Naive thymus-derived CD4-positive, alpha-beta T cell (primary cell): ENCODE results near the gene ABI1. TPM values are rescaled to one million over a fixed set of nuclear protein-coding genes. Genes with fewer than 3 reads are reported as not detected.

Source experiments
- ATAC-seq: fragments of 150-1000 bp; cut with Tn5 transposase; 2 replicates; pipeline ENCODE4 v1.10.0; 2021; ENCODE audit warnings: mild to moderate bottlenecking, moderate library complexity
- CTCF ChIA-PET: fragments of 350-600 bp; sonication (Branson Sonifier 250); formaldehyde crosslinking; loops from one replicate; lab custom pipeline; 2021; ENCODE audit warnings: antibody characterized with exemption; lab: Charles Lee
- POLR2A ChIA-PET: fragments of 350-600 bp; sonication (Branson Sonifier 250); formaldehyde crosslinking; loops from one replicate; lab custom pipeline; 2021; ENCODE audit warnings: antibody characterized with exemption, inconsistent platforms; lab: Charles Lee
- DNase-seq, 9 donors: peaks; one replicate each; pipeline versions ENCODE4 v3.0.0 to v3.0.0-alpha.2; 2020 to 2022; ENCODE audit warnings: mixed read lengths in 1 of 9
- H3K27ac ChIP-seq: one replicate; pipeline ENCODE4 v1.7.0; 2013; ENCODE audit warnings: mild to moderate bottlenecking, low read depth, low read length, moderate library complexity
- H3K27me3 ChIP-seq, 2 donors: one replicate each; pipeline ENCODE4 v1.7.0; 2013; ENCODE audit warnings: low read length in 2 of 2, mild to moderate bottlenecking in 2 of 2, moderate library complexity in 2 of 2; ENCODE audit not compliant: control insufficient read depth in 2 of 2, insufficient read depth in 2 of 2
- H3K36me3 ChIP-seq, 3 experiments: 1 replicate in 2 of 3; 2 replicates in 1 of 3; pipeline ENCODE4 v1.7.0; 2013; ENCODE audit warnings: low read length in 3 of 3, mild to moderate bottlenecking in 3 of 3, moderate library complexity in 1 of 3; ENCODE audit not compliant: insufficient read depth in 3 of 3, control insufficient read depth in 2 of 3
- H3K4me1 ChIP-seq, 2 donors: one replicate each; pipeline ENCODE4 v1.7.0; 2013; ENCODE audit warnings: low read length in 2 of 2, mild to moderate bottlenecking in 2 of 2, moderate library complexity in 1 of 2; ENCODE audit not compliant: control insufficient read depth in 2 of 2, insufficient read depth in 2 of 2
- H3K4me3 ChIP-seq: 2 replicates; pipeline ENCODE4 v1.7.0; 2013; ENCODE audit warnings: mild to moderate bottlenecking, low read length
- H3K9me3 ChIP-seq, 3 experiments: 1 replicate in 2 of 3; 2 replicates in 1 of 3; pipeline ENCODE4 v1.7.0; 2013; ENCODE audit warnings: low read length in 3 of 3; ENCODE audit not compliant: control insufficient read depth in 2 of 3
- H3K27ac Mint-ChIP-seq, 9 donors: one replicate each; pipeline ENCODE4 v1.8.0; 2020 to 2022; ENCODE audit warnings: mixed read lengths in 9 of 9, mild to moderate bottlenecking in 8 of 9, moderate library complexity in 5 of 9, inconsistent platforms in 2 of 9
- H3K27me3 Mint-ChIP-seq, 5 donors: one replicate each; pipeline ENCODE4 v1.8.0; 2021 to 2022; ENCODE audit warnings: mixed read lengths in 5 of 5, mild to moderate bottlenecking in 1 of 5
- H3K36me3 Mint-ChIP-seq, 5 donors: one replicate each; pipeline ENCODE4 v1.8.0; 2020 to 2022; ENCODE audit warnings: mixed read lengths in 5 of 5, mild to moderate bottlenecking in 3 of 5, inconsistent platforms in 1 of 5
- H3K4me1 Mint-ChIP-seq, 7 donors: one replicate each; pipeline ENCODE4 v1.8.0; 2020 to 2022; ENCODE audit warnings: mixed read lengths in 7 of 7, mild to moderate bottlenecking in 3 of 7, inconsistent platforms in 1 of 7
- H3K4me3 Mint-ChIP-seq, 10 donors: one replicate each; pipeline ENCODE4 v1.8.0; 2020 to 2022; ENCODE audit warnings: mild to moderate bottlenecking in 10 of 10, mixed read lengths in 10 of 10, moderate library complexity in 6 of 10, inconsistent platforms in 2 of 10
- H3K9me3 Mint-ChIP-seq, 11 donors: one replicate each; pipeline ENCODE4 v1.8.0; 2020 to 2022; ENCODE audit warnings: mixed read lengths in 11 of 11, mild to moderate bottlenecking in 4 of 11, inconsistent platforms in 1 of 11, moderate library complexity in 1 of 11
- intact Hi-C, 2 donors: fragments of 100-400 bp; cut with micrococcal nuclease; formaldehyde crosslinking; loops; one replicate each; pipeline ENCODE4 v1.15.1; 2023
- polyA plus RNA-seq, 2 donors: library from polyadenylated mRNA; unstranded; fragments of 300-500 nt; fragmentation: Illumina TruSeq; gene quantifications; one replicate each; pipeline ENCODE4 v1.2.3, GENCODE V29; 2021
- total RNA-seq, 6 experiments: library from RNA in 5 of 6; stranded (reverse) in 5 of 6; gene quantifications; 1 replicate in 5 of 6; 2 replicates in 1 of 6; pipeline ENCODE4 v1.2.3 and lab custom pipeline; 2021 to 2026

ABI1 gene
- total and polyA plus RNA-seq, 7 experiments from 2014 or later = 61.9 to 73.7 (median 66.0) TPM

DNA sequence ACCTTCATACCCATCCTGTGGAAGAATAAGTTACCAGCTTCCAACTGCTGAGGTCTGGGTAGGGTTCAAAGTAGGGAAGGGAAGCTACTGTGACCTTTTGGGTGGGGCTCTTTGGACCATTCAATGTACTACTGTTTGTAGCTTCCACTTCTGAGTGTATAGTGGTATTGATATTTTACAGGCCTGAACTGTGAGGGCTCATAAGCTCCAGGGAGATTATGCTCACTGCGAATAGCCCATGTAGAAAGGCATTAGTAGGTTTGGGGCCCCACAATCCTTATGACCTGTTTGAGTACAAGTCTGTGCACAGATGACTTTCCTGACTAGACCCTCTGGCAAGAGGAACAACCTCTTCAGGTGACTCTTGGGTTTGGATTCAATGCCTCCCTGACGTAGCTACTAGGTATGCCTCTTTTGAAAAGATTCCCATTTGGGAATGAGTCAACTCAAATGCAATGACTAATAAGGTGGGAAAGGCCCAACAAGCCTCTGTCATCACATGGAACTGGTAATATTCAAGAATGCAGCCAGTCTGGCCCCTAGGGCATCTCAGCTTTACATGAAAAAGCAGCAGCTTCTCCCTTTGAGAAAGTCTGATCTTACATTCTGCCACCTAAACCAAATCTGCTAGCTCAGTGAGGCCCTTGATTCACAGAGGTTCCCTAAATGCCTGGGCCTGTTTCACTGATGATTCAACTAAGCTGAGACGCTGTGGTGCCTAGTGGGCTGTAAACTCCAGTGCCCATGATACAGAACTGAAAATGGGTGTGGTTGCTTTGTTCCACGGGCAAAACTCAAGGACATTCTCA is 79.8 kb downstream of the ABI1 start:
- Histone ChIP-seq H3K4me3 (no peak overlapping the region), H3K36me3 (peaks cover 0 to 8% (median 0%) of the 10 kb centered on the region in 3 experiments), H3K4me1 (peaks cover 15 to 29% of the 10 kb centered on the region in 2 donors), H3K27ac (no peak overlapping the region), H3K9me3 (no peaks in the 10 kb centered on the region), H3K27me3 (no peaks in the 10 kb centered on the region)
- peaks cover 0 to 25% (median 7%) of the 10 kb centered on the region in 5 donors for H3K36me3 Mint-ChIP-seq
- no peaks in the 10 kb centered on the region for H3K27me3 Mint-ChIP-seq
- DNase-seq (no peak), ATAC-seq (peak; percentile 76)
- peak overlapping the region in 5 of 10 donors; percentile 6 to 38 (median 26) for H3K4me3 Mint-ChIP-seq
- no peaks in the 10 kb centered on the region for H3K9me3 Mint-ChIP-seq
- peaks cover 53 to 98% (median 91%) of the 10 kb centered on the region in 7 donors for H3K4me1 Mint-ChIP-seq
- POLR2A ChIA-PET = no interaction called here
- peak overlapping the region in 6 of 9 donors; percentile 6 to 83 (median 60) for H3K27ac Mint-ChIP-seq
- CTCF ChIA-PET = no interaction called here
- intact Hi-C loops = loop anchor here in 1 of 2 donors (2.0 kb wide), 1 partner anchor 14 kb away; no protein-coding TSS in a partner anchor

DNA sequence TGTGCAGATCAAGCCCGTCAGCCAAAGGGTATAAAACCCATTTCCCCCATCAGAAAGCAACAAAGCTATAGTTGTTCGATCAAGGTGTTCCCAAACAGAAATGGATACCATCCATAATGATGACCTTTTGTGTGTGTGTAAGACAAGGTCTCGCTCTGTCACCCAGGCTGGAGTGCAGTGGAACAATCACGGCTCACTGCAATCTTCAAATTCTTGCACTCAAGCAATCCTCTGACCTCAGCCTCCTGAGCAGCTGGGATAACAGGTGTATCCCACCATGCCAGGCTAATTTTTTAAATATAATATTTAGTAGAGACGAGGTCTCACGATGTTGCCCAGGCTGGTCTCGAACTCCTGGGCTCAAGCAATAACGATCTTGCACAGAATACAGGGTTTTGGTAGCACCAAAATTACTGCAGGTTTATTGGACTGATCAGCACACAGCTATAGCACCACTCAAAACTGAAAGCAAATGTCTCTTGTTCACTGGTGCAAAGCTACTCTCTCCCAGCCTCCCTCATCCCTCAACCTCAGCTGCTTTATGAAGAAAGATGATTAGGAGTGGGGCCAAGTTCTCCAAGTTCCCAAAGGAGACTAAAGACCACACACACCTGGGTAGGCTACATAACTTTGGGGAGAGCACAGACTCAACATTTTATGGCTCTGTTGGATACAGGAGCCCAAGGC is 80.5 kb downstream of the ABI1 start:
- peak overlapping the region in 4 of 9 donors; percentile 6 to 60 (median 52) for H3K27ac Mint-ChIP-seq
- H3K36me3 ChIP-seq = peaks cover 0 to 4% (median 0%) of the 10 kb centered on the region in 3 experiments
- H3K4me3 ChIP-seq = no peak overlapping the region
- peaks cover 0 to 21% (median 3%) of the 10 kb centered on the region in 5 donors for H3K36me3 Mint-ChIP-seq
- intact Hi-C loops = loop anchor here in 1 of 2 donors (2.0 kb wide), 1 partner anchor 13 kb away; no protein-coding TSS in a partner anchor
- peaks cover 15 to 33% of the 10 kb centered on the region in 2 donors for H3K4me1 ChIP-seq
- no peaks in the 10 kb centered on the region for H3K9me3 ChIP-seq
- H3K4me1 Mint-ChIP-seq = peaks cover 55 to 98% (median 94%) of the 10 kb centered on the region in 7 donors
- ChIA-PET POLR2A (no interaction called here), CTCF (interaction anchor here (0.6 kb wide), 1 partner anchor 153 kb away, joined by 3 read pairs; no protein-coding TSS in a partner anchor)
- ATAC-seq (no peak), DNase-seq (no peak)
- H3K27me3 Mint-ChIP-seq = no peaks in the 10 kb centered on the region
- H3K27ac ChIP-seq = no peak overlapping the region
- H3K27me3 ChIP-seq = no peaks in the 10 kb centered on the region
- H3K4me3 Mint-ChIP-seq = peak overlapping the region in 2 of 10 donors; percentile 16 to 26
- H3K9me3 Mint-ChIP-seq = no peaks in the 10 kb centered on the region

DNA sequence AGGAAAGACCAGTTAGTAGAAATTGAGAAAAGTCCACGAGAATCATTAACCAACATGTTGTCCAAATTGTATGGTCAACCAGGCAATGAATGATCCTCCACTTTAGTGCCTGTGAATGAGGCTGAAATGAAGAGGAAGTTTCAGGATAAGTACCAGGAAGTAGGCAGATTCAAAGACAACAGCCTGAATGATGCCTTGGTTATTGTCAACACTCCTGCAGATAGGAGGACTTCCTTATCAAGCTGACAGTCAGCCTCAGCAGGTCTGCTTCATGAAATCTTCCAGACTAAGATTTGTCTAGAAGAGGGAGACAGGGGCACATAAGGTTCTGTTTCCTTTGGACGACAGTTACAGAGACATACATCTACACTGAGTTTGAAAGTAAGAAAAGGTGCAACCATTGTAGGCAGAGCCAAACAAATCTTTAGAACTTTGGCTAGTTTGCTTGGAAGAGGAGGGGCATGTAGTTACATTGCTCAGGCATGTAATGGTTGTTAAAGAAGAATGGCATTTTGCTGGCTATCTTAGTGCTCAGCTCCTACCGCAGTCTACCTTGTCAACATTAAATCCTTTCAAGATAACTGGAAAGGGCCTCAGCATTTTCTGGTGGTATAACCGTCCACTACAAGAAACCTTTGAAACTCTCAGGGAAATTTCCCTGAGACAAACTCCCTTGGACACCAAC is 81.4 kb downstream of the ABI1 start:
- no peak overlapping the region for H3K4me3 ChIP-seq
- no peaks in the 10 kb centered on the region for H3K27me3 Mint-ChIP-seq
- H3K27ac ChIP-seq = no peak overlapping the region
- no peaks in the 10 kb centered on the region for H3K27me3 ChIP-seq
- ChIA-PET POLR2A (no interaction called here), CTCF (no interaction called here)
- no peaks in the 10 kb centered on the region for H3K9me3 ChIP-seq
- H3K27ac Mint-ChIP-seq = peak overlapping the region in 4 of 9 donors; percentile 18 to 58 (median 36)
- peak overlapping the region in 2 of 10 donors; percentile 7 to 16 for H3K4me3 Mint-ChIP-seq
- peaks cover 0 to 18% (median 3%) of the 10 kb centered on the region in 5 donors for H3K36me3 Mint-ChIP-seq
- intact Hi-C loops = no loop called here
- peaks cover 15 to 33% of the 10 kb centered on the region in 2 donors for H3K4me1 ChIP-seq
- DNase-seq (no peak), ATAC-seq (no peak)
- peaks cover 0 to 4% (median 0%) of the 10 kb centered on the region in 3 experiments for H3K36me3 ChIP-seq
- H3K4me1 Mint-ChIP-seq = peaks cover 52 to 97% (median 93%) of the 10 kb centered on the region in 7 donors
- H3K9me3 Mint-ChIP-seq = no peaks in the 10 kb centered on the region

DNA sequence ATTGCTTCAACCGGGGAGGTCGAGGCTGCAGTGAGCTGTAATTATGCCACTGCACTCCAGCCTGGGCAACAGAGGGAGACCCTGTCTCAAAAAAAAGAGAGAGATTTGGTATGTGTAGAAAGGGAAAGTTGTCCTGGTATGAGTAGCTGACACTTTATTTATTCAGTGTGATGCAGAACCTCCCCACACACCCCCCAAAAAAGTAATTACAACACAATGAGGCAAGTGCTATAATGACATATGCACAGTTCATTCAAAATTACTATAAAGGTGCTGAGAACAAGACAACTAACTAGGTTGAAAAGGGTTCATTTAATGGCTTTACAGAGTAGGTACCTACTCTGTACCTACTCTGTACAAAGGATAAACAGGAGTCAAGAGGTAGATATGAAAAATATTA is 83.1 kb downstream of the ABI1 start:
- Histone ChIP-seq H3K27me3 (no peaks in the 10 kb centered on the region), H3K27ac (no peak overlapping the region), H3K9me3 (no peaks in the 10 kb centered on the region), H3K4me1 (peaks cover 15 to 33% of the 10 kb centered on the region in 2 donors), H3K36me3 (peaks cover 0 to 4% (median 0%) of the 10 kb centered on the region in 3 experiments), H3K4me3 (no peak overlapping the region)
- peak overlapping the region in 4 of 10 donors; percentile 1 to 42 (median 10) for H3K4me3 Mint-ChIP-seq
- H3K36me3 Mint-ChIP-seq = peaks cover 0 to 18% (median 2%) of the 10 kb centered on the region in 5 donors
- ATAC-seq (no peak), DNase-seq (no peak)
- CTCF ChIA-PET = no interaction called here
- peak overlapping the region in 6 of 9 donors; percentile 6 to 82 (median 24) for H3K27ac Mint-ChIP-seq
- intact Hi-C loops = no loop called here
- no peaks in the 10 kb centered on the region for H3K9me3 Mint-ChIP-seq
- H3K27me3 Mint-ChIP-seq = no peaks in the 10 kb centered on the region
- POLR2A ChIA-PET = no interaction called here
- peaks cover 44 to 96% (median 90%) of the 10 kb centered on the region in 7 donors for H3K4me1 Mint-ChIP-seq

DNA sequence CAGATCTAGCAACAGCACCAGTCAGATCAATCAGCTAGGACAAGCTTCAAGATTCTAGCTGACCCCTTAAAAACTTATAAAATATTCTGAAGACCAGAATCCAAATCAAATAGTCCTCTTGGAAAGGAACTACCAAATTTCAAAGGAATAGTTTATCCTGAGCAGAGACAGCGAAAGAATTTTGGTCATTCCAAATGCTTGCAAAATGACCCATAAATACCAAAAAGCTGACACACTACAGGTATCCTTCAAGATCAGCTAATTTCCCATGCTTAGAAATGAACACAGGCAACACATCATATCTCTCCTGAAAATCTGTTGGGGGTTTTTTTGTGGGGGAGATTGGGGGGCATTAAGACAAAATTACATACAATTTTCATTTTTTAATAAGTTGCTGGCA is 84.5 kb downstream of the ABI1 start:
- CTCF ChIA-PET = no interaction called here
- peak overlapping the region; percentile 5 for H3K27ac ChIP-seq
- no peaks in the 10 kb centered on the region for H3K9me3 Mint-ChIP-seq

DNA sequence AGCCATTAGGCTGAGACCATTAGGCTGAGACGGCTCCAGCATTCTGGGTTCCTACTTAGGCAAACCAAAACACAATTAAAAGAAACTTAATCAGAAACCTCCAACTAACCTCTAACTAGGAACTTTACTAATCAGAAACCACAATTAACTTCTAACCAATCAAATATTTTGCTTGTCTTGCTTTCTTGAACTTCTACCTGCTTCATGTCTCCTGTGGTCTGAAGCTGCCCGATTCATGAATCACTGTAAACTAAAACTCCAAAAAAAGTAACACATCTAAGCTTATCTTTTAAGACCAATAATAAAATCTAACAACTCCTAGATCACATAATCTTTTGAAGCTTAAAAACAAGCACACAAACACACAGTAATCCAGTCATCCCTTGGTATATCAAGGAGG is 87.1 kb downstream of the ABI1 start:
- ChIA-PET POLR2A (no interaction called here), CTCF (no interaction called here)
- Mint-ChIP-seq H3K36me3 (peaks cover 0 to 11% (median 4%) of the 10 kb centered on the region in 5 donors), H3K27ac (peak overlapping the region in 3 of 9 donors; percentile 17 to 74 (median 35)), H3K9me3 (no peaks in the 10 kb centered on the region), H3K27me3 (no peaks in the 10 kb centered on the region), H3K4me3 (no peak overlapping the region), H3K4me1 (peaks cover 30 to 82% (median 67%) of the 10 kb centered on the region in 7 donors)
- Histone ChIP-seq H3K9me3 (no peaks in the 10 kb centered on the region), H3K36me3 (peaks cover 0 to 4% (median 0%) of the 10 kb centered on the region in 3 experiments), H3K4me1 (peaks cover 0 to 15% of the 10 kb centered on the region in 2 donors), H3K27ac (no peak overlapping the region), H3K4me3 (no peak overlapping the region), H3K27me3 (no peaks in the 10 kb centered on the region)
- ATAC-seq (no peak), DNase-seq (no peak)
- intact Hi-C loops = no loop called here

More for the DNA sequence above, 84.5 kb downstream of the ABI1 start:
- POLR2A ChIA-PET = interaction anchor here (1.4 kb wide), 1 partner anchor 85 kb away, joined by 6 read pairs; the partner anchor contains the start of gene ABI1
- Mint-ChIP-seq H3K27me3 (no peaks in the 10 kb centered on the region), H3K4me3 (peak overlapping the region in 1 of 10 donors; percentile 23), H3K27ac (peak overlapping the region in 4 of 9 donors; percentile 16 to 61 (median 34)), H3K4me1 (peaks cover 36 to 93% (median 85%) of the 10 kb centered on the region in 7 donors), H3K36me3 (peaks cover 0 to 17% (median 2%) of the 10 kb centered on the region in 5 donors)
- intact Hi-C loops = no loop called here
- Histone ChIP-seq H3K36me3 (peaks cover 0 to 4% (median 0%) of the 10 kb centered on the region in 3 experiments), H3K27me3 (no peaks in the 10 kb centered on the region), H3K9me3 (no peaks in the 10 kb centered on the region), H3K4me3 (no peak overlapping the region), H3K4me1 (peaks cover 13 to 23% of the 10 kb centered on the region in 2 donors)
- DNase-seq (no peak), ATAC-seq (no peak)
